ENCODE measurements around the gene KCNN2. TPM values are rescaled to one million over a fixed set of nuclear protein-coding genes. Genes with fewer than 3 reads are reported as not detected.

Gene KCNN2
- total RNA-seq, 4 donors from 2014 or later = 0.17 to 1.3 (median 0.98) TPM

- 54 to 64% methylated on average over 1 of the region's 1 CpG for WGBS, 2 donors
- intact Hi-C loops (cut with DNase I; ENCODE audit: low total_unique reads) = no loop called here
- TF ChIP-seq, protein P1, sequence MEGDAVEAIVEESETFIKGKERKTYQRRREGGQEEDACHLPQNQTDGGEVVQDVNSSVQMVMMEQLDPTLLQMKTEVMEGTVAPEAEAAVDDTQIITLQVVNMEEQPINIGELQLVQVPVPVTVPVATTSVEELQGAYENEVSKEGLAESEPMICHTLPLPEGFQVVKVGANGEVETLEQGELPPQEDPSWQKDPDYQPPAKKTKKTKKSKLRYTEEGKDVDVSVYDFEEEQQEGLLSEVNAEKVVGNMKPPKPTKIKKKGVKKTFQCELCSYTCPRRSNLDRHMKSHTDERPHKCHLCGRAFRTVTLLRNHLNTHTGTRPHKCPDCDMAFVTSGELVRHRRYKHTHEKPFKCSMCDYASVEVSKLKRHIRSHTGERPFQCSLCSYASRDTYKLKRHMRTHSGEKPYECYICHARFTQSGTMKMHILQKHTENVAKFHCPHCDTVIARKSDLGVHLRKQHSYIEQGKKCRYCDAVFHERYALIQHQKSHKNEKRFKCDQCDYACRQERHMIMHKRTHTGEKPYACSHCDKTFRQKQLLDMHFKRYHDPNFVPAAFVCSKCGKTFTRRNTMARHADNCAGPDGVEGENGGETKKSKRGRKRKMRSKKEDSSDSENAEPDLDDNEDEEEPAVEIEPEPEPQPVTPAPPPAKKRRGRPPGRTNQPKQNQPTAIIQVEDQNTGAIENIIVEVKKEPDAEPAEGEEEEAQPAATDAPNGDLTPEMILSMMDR (IDR thresholded peaks at IDR 0.05) = no peak
- TF ChIP-seq POLR2A (IDR thresholded peaks at IDR 0.05) = no peak
- DNase-seq (ENCODE audit: low spot score in 2 of 2) = no peak
- H3K4me3 ChIP-seq (ENCODE audit: low read depth, poor library complexity, severe bottlenecking) = no peak overlapping the region
Measured at GRCh38 chr5:114319821-114320220, 42.0 kb upstream of the KCNN2 start.

DNA sequence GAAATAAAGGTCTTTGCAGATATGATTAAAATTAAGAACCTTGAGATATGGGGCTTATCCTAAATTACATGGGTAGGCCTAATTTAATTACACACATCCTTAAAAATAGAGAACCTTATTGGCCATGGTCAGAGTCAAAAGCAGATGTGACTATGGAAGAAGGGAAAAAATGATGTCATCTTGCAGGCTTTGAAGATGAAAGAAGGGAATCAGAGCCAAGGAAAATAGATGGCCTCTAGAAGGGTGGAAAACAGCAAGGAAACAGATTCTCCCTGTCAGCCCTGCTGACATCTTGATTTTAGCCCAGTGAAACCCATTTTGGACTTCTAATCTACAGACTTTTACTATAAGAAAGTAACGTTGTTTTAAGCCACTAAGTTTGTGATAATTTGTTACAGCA is 37.6 kb upstream of the KCNN2 start:
- no peak for DNase-seq (ENCODE audit: low spot score in 2 of 2)
- 80 to 81% methylated on average over 1 of the region's 1 CpG for WGBS, 2 donors
- intact Hi-C loops (cut with DNase I; ENCODE audit: low total_unique reads) = no loop called here
- no peak overlapping the region for H3K4me3 ChIP-seq (ENCODE audit: low read depth, poor library complexity, severe bottlenecking)
- TF ChIP-seq, protein P1 (IDR thresholded peaks at IDR 0.05) = no peak
- TF ChIP-seq POLR2A (IDR thresholded peaks at IDR 0.05) = no peak

- DNase-seq (ENCODE audit: low spot score in 2 of 2) = no peak
- WGBS, 2 donors = 19 to 22% methylated on average over 3 of the region's 3 CpGs
- no peak for TF ChIP-seq POLR2A (IDR thresholded peaks at IDR 0.05)
- TF ChIP-seq, protein P1 (IDR thresholded peaks at IDR 0.05) = no peak
- intact Hi-C loops (cut with DNase I; ENCODE audit: low total_unique reads) = no loop called here
- H3K4me3 ChIP-seq (ENCODE audit: low read depth, poor library complexity, severe bottlenecking) = no peak overlapping the region
Measured at GRCh38 chr5:114325541-114325940, 36.3 kb upstream of the KCNN2 start.

- 42 to 45% methylated on average over 3 of the region's 3 CpGs for WGBS, 2 donors
Measured at GRCh38 chr5:114327474-114327873, 34.4 kb upstream of the KCNN2 start.

DNA sequence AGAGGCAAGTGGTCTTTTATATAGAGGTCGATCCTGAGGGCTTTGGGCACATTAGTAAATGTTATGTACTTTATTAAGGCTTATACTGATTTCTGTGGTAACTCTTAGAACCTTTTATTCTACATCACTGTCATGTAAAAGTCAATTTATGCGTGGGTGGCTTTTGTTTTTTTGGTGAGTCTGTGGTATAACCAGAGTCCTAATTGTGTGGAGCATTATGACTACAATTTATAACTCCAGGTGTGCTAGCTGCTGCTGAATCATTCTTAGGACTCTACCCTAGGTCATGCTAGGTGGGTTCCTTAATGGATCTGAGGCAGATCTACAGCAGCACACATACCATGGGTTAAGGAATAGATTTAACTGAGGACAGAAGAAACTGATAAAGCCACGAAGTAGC is 33.9 kb upstream of the KCNN2 start:
- no peak for DNase-seq (ENCODE audit: low spot score in 2 of 2)
- no peak overlapping the region for H3K4me3 ChIP-seq (ENCODE audit: low read depth, poor library complexity, severe bottlenecking)
- 58 to 67% methylated on average over 3 of the region's 3 CpGs for WGBS, 2 donors
- intact Hi-C loops (cut with DNase I; ENCODE audit: low total_unique reads) = no loop called here
- TF ChIP-seq, protein P1 (IDR thresholded peaks at IDR 0.05) = no peak
- TF ChIP-seq POLR2A (IDR thresholded peaks at IDR 0.05) = no peak

More at GRCh38 chr5:114327474-114327873, 34.4 kb upstream of the KCNN2 start:
- DNase-seq (ENCODE audit: low spot score in 2 of 2) = no peak
- TF ChIP-seq, protein P1 (IDR thresholded peaks at IDR 0.05) = no peak
- TF ChIP-seq POLR2A (IDR thresholded peaks at IDR 0.05) = no peak
- H3K4me3 ChIP-seq (ENCODE audit: low read depth, poor library complexity, severe bottlenecking) = no peak overlapping the region
- intact Hi-C loops (cut with DNase I; ENCODE audit: low total_unique reads) = no loop called here

- no peak for DNase-seq (ENCODE audit: low spot score in 2 of 2)
- H3K4me3 ChIP-seq (ENCODE audit: low read depth, poor library complexity, severe bottlenecking) = no peak overlapping the region
- 90 to 93% methylated on average over 7 of the region's 7 CpGs for WGBS, 2 donors
- no peak for TF ChIP-seq POLR2A (IDR thresholded peaks at IDR 0.05)
- intact Hi-C loops (cut with DNase I; ENCODE audit: low total_unique reads) = no loop called here
Measured at GRCh38 chr5:114330916-114331531, 30.8 kb upstream of the KCNN2 start.
